ENCODE results near the gene DLK1.

DLK1 gene

GRCh38 chr14:100715803-100716202 is 10.9 kb upstream of the DLK1 start:
- DNase-seq, result no peak

GRCh38 chr14:100717386-100717785 is 9.3 kb upstream of the DLK1 start:
- DNase-seq, result no peak

GRCh38 chr14:100719976-100720520 is 6.6 kb upstream of the DLK1 start:
- no peak for DNase-seq

GRCh38 chr14:100721568-100721967 is 5.1 kb upstream of the DLK1 start:
- DNase-seq, result no peak

GRCh38 chr14:100722367-100722766 is 4.3 kb upstream of the DLK1 start:
- no peak for DNase-seq

GRCh38 chr14:100723135-100723829 is 3.4 kb upstream of the DLK1 start:
- no peak for DNase-seq

GRCh38 chr14:100723830-100724437 is 2.8 kb upstream of the DLK1 start:
- no peak for DNase-seq

- DNase-seq, result no peak
Measured at GRCh38 chr14:100724536-100724935, 2.2 kb upstream of the DLK1 start.

GRCh38 chr14:100725587-100726387 is 905 bp upstream of the DLK1 start:
- DNase-seq, result no peak

GRCh38 chr14:100727086-100727872 is 587 bp downstream of the DLK1 start:
- DNase-seq, result no peak

GRCh38 chr14:100727873-100728240 is 1.2 kb downstream of the DLK1 start:
- no peak for DNase-seq

- no peak for DNase-seq
Measured at GRCh38 chr14:100728962-100729361, 2.3 kb downstream of the DLK1 start.

- no peak for DNase-seq
Measured at GRCh38 chr14:100729982-100730381, 3.3 kb downstream of the DLK1 start.

GRCh38 chr14:100730581-100730980 is 3.9 kb downstream of the DLK1 start:
- DNase-seq, result no peak

- DNase-seq, result no peak
Measured at GRCh38 chr14:100731011-100731670, 4.4 kb downstream of the DLK1 start.

- no peak for DNase-seq
Measured at GRCh38 chr14:100731846-100732765, 5.4 kb downstream of the DLK1 start.

GRCh38 chr14:100732766-100733100 is 6.0 kb downstream of the DLK1 start:
- DNase-seq, result no peak

GRCh38 chr14:100733152-100733850 is 6.6 kb downstream of the DLK1 start:
- no peak for DNase-seq

GRCh38 chr14:100734031-100734990 is 7.6 kb downstream of the DLK1 start:
- DNase-seq, result no peak

All from CD4-positive, alpha-beta T cell treated with Interleukin-1 beta for 1 hour (primary cell).